GM12878 (cell line): ENCODE measurements around the gene PLD3. TPM values are rescaled to one million over a fixed set of nuclear protein-coding genes. Genes with fewer than 3 reads are reported as not detected.

Experiments used
- ATAC-seq: fragments of 200-7000 bp; cut with Tn5 transposase; 3 replicates; pipeline ENCODE4 v1.9.1; 2020; ENCODE audit warnings: mild to moderate bottlenecking, moderate library complexity
- BruUV-seq: library from RNA; stranded (reverse); fragments of 400-500 nt; replicated peaks from 2 replicates; lab custom pipeline; 2021; lab: Mats Ljungman, UMichigan
- CTCF ChIA-PET: fragments of 300-600 bp; sonication (Branson Sonifier 250); formaldehyde crosslinking; extraction: SDS; loops from one replicate; lab custom pipeline; 2021; ENCODE audit warnings: inconsistent platforms; lab: Yijun Ruan, JAX
- POLR2A ChIA-PET: fragments of 350-600 bp; formaldehyde crosslinking; extraction: SDS; loops from one replicate; lab custom pipeline; 2021; ENCODE audit warnings: inconsistent platforms; lab: Charles Lee
- RAD21 ChIA-PET: fragments of 300-600 bp; sonication (Branson Sonifier 250); formaldehyde crosslinking; loops from one replicate; lab custom pipeline; 2023; ENCODE audit warnings: antibody characterized with exemption; ENCODE audit not compliant: unreplicated experiment; lab: Charles Lee
- SMC1A ChIA-PET: fragments of 300-600 bp; sonication (Branson Sonifier 250); formaldehyde crosslinking; loops from one replicate; lab custom pipeline; 2023; ENCODE audit not compliant: unreplicated experiment, uncharacterized antibody; lab: Charles Lee
- DNase-seq: peaks from one replicate; pipeline ENCODE4 v3.0.0-alpha.2; 2011; ENCODE audit warnings: low read depth, low spot score
- FAIRE-seq: peaks from 3 replicates; lab custom pipeline; 2011; peaks lifted over from hg19 to GRCh38; lab: Jason Lieb, UNC
- H2AFZ ChIP-seq: 2 replicates; pipeline ENCODE4 v1.6.0; 2011; ENCODE audit warnings: low read depth, low read length, control low read depth; ENCODE audit not compliant: control insufficient read depth
- H3K27ac ChIP-seq: 2 replicates; pipeline ENCODE4 v1.5.1; 2011; ENCODE audit warnings: control low read depth; ENCODE audit not compliant: control insufficient read depth, insufficient read depth
- H3K27me3 ChIP-seq, 2 experiments: replicated peaks in 1 of 2; 2 replicates each; pipeline versions ENCODE4 v1.6.0 to v1.6.1; 2011; ENCODE audit warnings: low read length in 1 of 2; ENCODE audit not compliant: control insufficient read depth in 2 of 2, insufficient read depth in 2 of 2
- H3K36me3 ChIP-seq, 2 experiments: 2 replicates each; pipeline ENCODE4 v1.5.1; 2011; ENCODE audit warnings: low read length in 1 of 2; ENCODE audit not compliant: control insufficient read depth in 2 of 2, insufficient read depth in 2 of 2
- H3K4me1 ChIP-seq: 2 replicates; pipeline ENCODE4 v1.6.1; 2011; ENCODE audit warnings: mild to moderate bottlenecking, low read length, moderate library complexity, mixed read lengths; ENCODE audit not compliant: control insufficient read depth, insufficient read depth
- H3K4me2 ChIP-seq: 2 replicates; pipeline ENCODE4 v1.6.0; 2011; ENCODE audit warnings: control low read depth; ENCODE audit not compliant: control insufficient read depth, insufficient read depth
- H3K4me3 ChIP-seq: fragments of 200-600 bp; sonication (generic); 2 replicates; pipeline ENCODE4 v1.5.1; 2016
- H3K79me2 ChIP-seq: 2 replicates; pipeline ENCODE4 v1.6.0; 2011; ENCODE audit warnings: low read length; ENCODE audit not compliant: control insufficient read depth, insufficient read depth
- H3K9ac ChIP-seq: 2 replicates; pipeline ENCODE4 v1.8.0; 2011; ENCODE audit warnings: low read length, control low read depth, mixed read lengths; ENCODE audit not compliant: control insufficient read depth, insufficient read depth
- H3K9me3 ChIP-seq: replicated peaks from 3 replicates; pipeline ENCODE4 v1.5.1; 2011; ENCODE audit warnings: mild to moderate bottlenecking, low read length; ENCODE audit not compliant: control insufficient read depth, insufficient read depth
- H4K20me1 ChIP-seq: 2 replicates; pipeline ENCODE4 v1.6.0; 2011; ENCODE audit not compliant: control insufficient read depth, insufficient read depth
- BCL11A ChIP-seq: IDR thresholded peaks from 2 replicates; pipeline ENCODE4 v1.6.1; 2011; ENCODE audit warnings: low read depth, low read length
- BRCA1 ChIP-seq: IDR thresholded peaks from 2 replicates; pipeline ENCODE4 v1.6.1; 2011; ENCODE audit warnings: low read depth, low read length, improper control_type of control experiment
- PRDM15 ChIP-seq: fragments of 450-650 bp; formaldehyde crosslinking; IDR thresholded peaks from 2 replicates; pipeline ENCODE4 v1.4.0; 2020; ENCODE audit warnings: mild to moderate bottlenecking, moderate library complexity
- RB1 ChIP-seq: fragments of 450-650 bp; formaldehyde crosslinking; IDR thresholded peaks from 2 replicates; pipeline ENCODE4 v1.6.1; 2017; ENCODE audit warnings: mild to moderate bottlenecking, borderline replicate concordance
- SIX5 ChIP-seq: IDR thresholded peaks from 2 replicates; pipeline ENCODE4 v1.6.1; 2011; ENCODE audit warnings: mild to moderate bottlenecking, low read depth, low read length, moderate library complexity; ENCODE audit not compliant: severe bottlenecking
- SKIL ChIP-seq: fragments of 450-650 bp; IDR thresholded peaks from 2 replicates; pipeline ENCODE4 v1.6.1; 2017; ENCODE audit warnings: mild to moderate bottlenecking, low read depth, inconsistent platforms; ENCODE audit not compliant: poor library complexity, severe bottlenecking
- WRNIP1 ChIP-seq: IDR thresholded peaks from 2 replicates; pipeline ENCODE4 v1.6.1; 2011; ENCODE audit warnings: low read depth, low read length, improper control_type of control experiment, borderline replicate concordance
- YY1 ChIP-seq: IDR thresholded peaks from 2 replicates; pipeline ENCODE4 v1.6.1; 2011; ENCODE audit warnings: low read depth, mild to moderate bottlenecking, low read length
- ZBTB33 ChIP-seq: fragments of 450-650 bp; IDR thresholded peaks from 2 replicates; pipeline ENCODE4 v1.6.1; 2017; ENCODE audit warnings: mild to moderate bottlenecking
- ZSCAN29 ChIP-seq: fragments of 450-650 bp; IDR thresholded peaks from 2 replicates; pipeline ENCODE4 v1.6.1; 2017; ENCODE audit warnings: mild to moderate bottlenecking, moderate library complexity
- WGBS: methylation state at CpG from one replicate; pipeline ENCODE4 v1.1.6; 2016; ENCODE audit warnings: low lambda C conversion rate; ENCODE audit not compliant: insufficient replicate concordance, insufficient coverage; ENCODE audit errors: missing lambda C conversion rate; 5-methylcytosine and 5-hydroxymethylcytosine counted together
- in situ Hi-C: fragments of 300-500 bp; cut with MboI; formaldehyde crosslinking; loops from 9 replicates; pipeline ENCODE4 v1.14.3; 2018; ENCODE audit warnings: mixed read lengths
- intact Hi-C: fragments of 100-400 bp; cut with micrococcal nuclease; formaldehyde crosslinking; loops from one replicate; pipeline ENCODE4 v1.14.2; 2022; ENCODE audit not compliant: unreplicated experiment
- polyA plus RNA-seq, 11 experiments: library from polyadenylated mRNA; depleted of rRNA in 4 of 11; unstranded in 6 of 11; stranded (reverse) in 5 of 11; fragments of >200 nt; fragmentation: Nextera tagmentation in 4 of 11; fragmentation: Illumina TruSeq in 1 of 11; extraction: Ambion mirVana in 4 of 11; extraction: Trizol in 1 of 11; gene quantifications; 1 replicate in 1 of 11; 2 replicates in 10 of 11; pipeline versions ENCODE4 v1.2.1 to v1.2.3, GENCODE V29; 2011 to 2016; ENCODE audit warnings: inconsistent platforms in 2 of 11, missing spikeins in 2 of 11, low read depth in 1 of 11
- total RNA-seq, 4 experiments: library from RNA; depleted of rRNA in 3 of 4; stranded (reverse); fragments of >200 nt in 3 of 4; fragmentation: Illumina TruSeq in 1 of 4; extraction: Trizol in 1 of 4; gene quantifications; 2 replicates each; pipeline versions ENCODE4 v1.2.1 to v1.2.3, GENCODE V29; 2013 to 2021
- TF ChIP-seq, protein P1 (sequence below): fragments of 450-650 bp; IDR thresholded peaks from 2 replicates; pipeline ENCODE4 v1.6.1; 2017; ENCODE audit warnings: antibody characterized with exemption, mild to moderate bottlenecking, moderate library complexity

The PLD3 gene
- total and polyA plus RNA-seq, 10 of the 15 experiments (the other 5 are each of a cell fraction or from before 2014, with no cell fraction given) = 1.3 to 134 (median 72.7) TPM

- TF ChIP-seq WRNIP1 (no peak), YY1 (no peak), ZBTB33 (no peak), SKIL (no peak), BCL11A (no peak)
Measured at GRCh38 chr19:40335101-40335500, 13.4 kb upstream of the PLD3 start (continued).

DNA sequence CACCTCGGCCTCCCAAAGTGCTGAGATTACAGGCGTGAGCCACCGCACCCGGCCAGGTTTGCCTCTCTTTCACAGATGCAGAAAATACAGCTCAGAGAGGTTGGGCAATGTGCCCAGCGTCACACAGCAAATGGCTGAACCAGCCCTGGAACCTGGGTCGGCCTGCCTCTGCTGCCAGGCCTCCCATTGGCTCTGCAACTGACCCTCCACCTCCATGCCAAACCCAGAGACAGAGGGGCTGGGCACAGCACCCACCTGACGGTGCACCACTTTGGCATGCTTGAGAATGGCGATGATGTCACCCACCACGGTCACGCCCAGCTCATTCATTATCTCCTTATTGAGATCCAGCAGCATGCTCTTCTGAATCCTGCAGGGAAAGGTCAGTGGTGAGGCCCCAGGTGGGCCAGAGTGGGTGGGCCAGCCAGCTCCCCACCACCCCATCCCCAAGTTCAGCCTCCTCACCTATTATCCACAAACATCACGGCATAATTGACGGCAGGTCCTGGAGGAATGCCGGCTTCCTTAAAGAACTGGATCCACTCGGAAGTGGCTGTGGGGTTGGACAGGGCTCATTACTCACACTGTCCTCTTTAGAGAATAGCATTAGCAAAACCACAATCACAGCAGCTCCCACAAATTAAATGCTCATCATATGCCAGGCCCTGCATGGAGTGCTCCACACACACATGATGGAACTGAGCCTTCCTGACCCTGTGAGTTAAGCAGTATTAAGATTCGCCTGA lies 12.5 kb upstream of the PLD3 start:
- POLR2A ChIA-PET = no interaction called here
- no peak for FAIRE-seq
- no peak overlapping the region for H3K9ac ChIP-seq
- TF ChIP-seq ZSCAN29 (no peak), PRDM15 (CRISPR knock-in tag) (no peak), SIX5 (no peak), BRCA1 (no peak), RB1 (no peak)
- TF ChIP-seq, protein P1, sequence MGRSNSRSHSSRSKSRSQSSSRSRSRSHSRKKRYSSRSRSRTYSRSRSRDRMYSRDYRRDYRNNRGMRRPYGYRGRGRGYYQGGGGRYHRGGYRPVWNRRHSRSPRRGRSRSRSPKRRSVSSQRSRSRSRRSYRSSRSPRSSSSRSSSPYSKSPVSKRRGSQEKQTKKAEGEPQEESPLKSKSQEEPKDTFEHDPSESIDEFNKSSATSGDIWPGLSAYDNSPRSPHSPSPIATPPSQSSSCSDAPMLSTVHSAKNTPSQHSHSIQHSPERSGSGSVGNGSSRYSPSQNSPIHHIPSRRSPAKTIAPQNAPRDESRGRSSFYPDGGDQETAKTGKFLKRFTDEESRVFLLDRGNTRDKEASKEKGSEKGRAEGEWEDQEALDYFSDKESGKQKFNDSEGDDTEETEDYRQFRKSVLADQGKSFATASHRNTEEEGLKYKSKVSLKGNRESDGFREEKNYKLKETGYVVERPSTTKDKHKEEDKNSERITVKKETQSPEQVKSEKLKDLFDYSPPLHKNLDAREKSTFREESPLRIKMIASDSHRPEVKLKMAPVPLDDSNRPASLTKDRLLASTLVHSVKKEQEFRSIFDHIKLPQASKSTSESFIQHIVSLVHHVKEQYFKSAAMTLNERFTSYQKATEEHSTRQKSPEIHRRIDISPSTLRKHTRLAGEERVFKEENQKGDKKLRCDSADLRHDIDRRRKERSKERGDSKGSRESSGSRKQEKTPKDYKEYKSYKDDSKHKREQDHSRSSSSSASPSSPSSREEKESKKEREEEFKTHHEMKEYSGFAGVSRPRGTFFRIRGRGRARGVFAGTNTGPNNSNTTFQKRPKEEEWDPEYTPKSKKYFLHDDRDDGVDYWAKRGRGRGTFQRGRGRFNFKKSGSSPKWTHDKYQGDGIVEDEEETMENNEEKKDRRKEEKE = no peak

More for the DNA sequence above, 12.5 kb upstream of the PLD3 start:
- peaks cover 5% of the 10 kb centered on the region for H3K4me1 ChIP-seq
- in situ Hi-C loops (no loop called here), intact Hi-C loops (no loop called here)
- H3K4me3 ChIP-seq = no peak overlapping the region
- no TSS peak for BruUV-seq
- DNase-seq (no peak), ATAC-seq (no peak)
- WGBS = 97% methylated on average over 15 of the region's 15 CpGs
- H4K20me1 ChIP-seq = no peaks in the 10 kb centered on the region
- H2AFZ ChIP-seq = no peak overlapping the region
- peaks cover 11 to 16% of the 10 kb centered on the region in 2 experiments for H3K36me3 ChIP-seq
- SMC1A ChIA-PET = interaction anchor here (1.6 kb wide), 1 partner anchor 60 kb away, joined by 3 read pairs; no protein-coding TSS in a partner anchor
- CTCF ChIA-PET = no interaction called here
- H3K27me3 ChIP-seq = no peaks in the 10 kb centered on the region
- no peaks in the 10 kb centered on the region for H3K9me3 ChIP-seq
- no peak overlapping the region for H3K27ac ChIP-seq
- RAD21 ChIA-PET = no interaction called here
- no peaks in the 10 kb centered on the region; the same call in 1 of the 2 replicates for H3K79me2 ChIP-seq
- H3K4me2 ChIP-seq = no peak overlapping the region
